ENCODE measurements around the gene ABCD1. TPM values are rescaled to one million over a fixed set of nuclear protein-coding genes. Genes with fewer than 3 reads are reported as not detected.

ABCD1 gene
- total and polyA plus RNA-seq, 8 donors = 2.4 to 22.3 (median 5.0) TPM

- peaks cover 0 to 11% (median 8%) of the 10 kb centered on the region in 4 donors for H3K4me1 ChIP-seq
- peaks cover 0 to 14% (median 3%) of the 10 kb centered on the region in 3 donors for H3K27me3 ChIP-seq
- 71 to 100% (median 97%) methylated on average over 1 to 16 of the region's 20 CpGs for WGBS, 5 donors
- H3K4me3 ChIP-seq = no peak overlapping the region
- H3K27ac ChIP-seq = no peak overlapping the region
- H3K36me3 ChIP-seq = peaks cover 0 to 56% (median 11%) of the 10 kb centered on the region in 4 donors
- TF ChIP-seq CTCF (IDR thresholded peaks at IDR 0.05) (no peak), POLR2A (IDR thresholded peaks at IDR 0.05) (no peak), EP300 (IDR thresholded peaks at IDR 0.05) (no peak), POLR2AphosphoS5 (IDR thresholded peaks at IDR 0.05) (no peak)
- H3K9me3 ChIP-seq = no peaks in the 10 kb centered on the region
- intact Hi-C loops (cut with DNase I; ENCODE audit: low total_unique reads) = no loop called here
- DNase-seq = no peak
Measured at GRCh38 chrX:153776120-153776599, 51.5 kb downstream of the ABCD1 start.

GRCh38 chrX:153776611-153777045, 52.0 kb downstream of the ABCD1 start:
- Histone ChIP-seq H3K27me3 (peaks cover 0 to 19% (median 3%) of the 10 kb centered on the region in 3 donors), H3K9me3 (no peaks in the 10 kb centered on the region), H3K4me1 (peaks cover 0 to 16% (median 13%) of the 10 kb centered on the region in 4 donors), H3K36me3 (peaks cover 0 to 51% (median 11%) of the 10 kb centered on the region in 4 donors), H3K4me3 (no peak overlapping the region), H3K27ac (no peak overlapping the region)
- DNase-seq = no peak
- intact Hi-C loops (cut with DNase I; ENCODE audit: low total_unique reads) = no loop called here
- TF ChIP-seq POLR2A (IDR thresholded peaks at IDR 0.05) = no peak
- TF ChIP-seq EP300 (IDR thresholded peaks at IDR 0.05) = no peak
- no peak for TF ChIP-seq CTCF (IDR thresholded peaks at IDR 0.05)
- no peak for TF ChIP-seq POLR2AphosphoS5 (IDR thresholded peaks at IDR 0.05)
- 60 to 80% (median 74%) methylated on average over 1 to 16 of the region's 22 CpGs; no CpG with 5 or more reads in 1 of the 5 donors for WGBS, 5 donors

GRCh38 chrX:153777261-153778090, 52.8 kb downstream of the ABCD1 start:
- H3K36me3 ChIP-seq = peaks cover 0 to 43% (median 11%) of the 10 kb centered on the region in 4 donors
- H3K4me3 ChIP-seq = no peak overlapping the region
- peaks cover 0 to 25% (median 15%) of the 10 kb centered on the region in 4 donors for H3K4me1 ChIP-seq
- intact Hi-C loops (cut with DNase I; ENCODE audit: low total_unique reads) = no loop called here
- H3K9me3 ChIP-seq = no peaks in the 10 kb centered on the region
- TF ChIP-seq POLR2A (IDR thresholded peaks at IDR 0.05) (no peak), POLR2AphosphoS5 (IDR thresholded peaks at IDR 0.05) (no peak), CTCF (IDR thresholded peaks at IDR 0.05) (no peak), EP300 (IDR thresholded peaks at IDR 0.05) (no peak)
- DNase-seq = no peak
- H3K27me3 ChIP-seq = peaks cover 0 to 20% (median 3%) of the 10 kb centered on the region in 3 donors
- WGBS, 5 donors = 84 to 94% (median 88%) methylated on average over 3 to 34 of the region's 34 CpGs
- H3K27ac ChIP-seq = no peak overlapping the region

- WGBS, 5 donors = 40 to 84% (median 76%) methylated on average over 1 to 17 of the region's 17 CpGs
- Histone ChIP-seq H3K36me3 (peaks cover 0 to 38% (median 11%) of the 10 kb centered on the region in 4 donors), H3K9me3 (no peaks in the 10 kb centered on the region), H3K4me3 (no peak overlapping the region), H3K27ac (no peak overlapping the region), H3K27me3 (peaks cover 0 to 20% (median 3%) of the 10 kb centered on the region in 3 donors), H3K4me1 (peaks cover 0 to 26% (median 15%) of the 10 kb centered on the region in 4 donors)
- intact Hi-C loops (cut with DNase I; ENCODE audit: low total_unique reads) = no loop called here
- DNase-seq = no peak
- TF ChIP-seq POLR2AphosphoS5 (IDR thresholded peaks at IDR 0.05) = no peak
- TF ChIP-seq POLR2A (IDR thresholded peaks at IDR 0.05) = no peak
- TF ChIP-seq CTCF (IDR thresholded peaks at IDR 0.05) = no peak
- no peak for TF ChIP-seq EP300 (IDR thresholded peaks at IDR 0.05)
Measured at GRCh38 chrX:153778181-153778580, 53.5 kb downstream of the ABCD1 start.
